Measurements from ENCODE around the gene PDE6A. TPM values are rescaled to one million over a fixed set of nuclear protein-coding genes. Genes with fewer than 3 reads are reported as not detected.

PDE6A gene
- total RNA-seq, 1 donor from 2014 or later, result not detected

DNA sequence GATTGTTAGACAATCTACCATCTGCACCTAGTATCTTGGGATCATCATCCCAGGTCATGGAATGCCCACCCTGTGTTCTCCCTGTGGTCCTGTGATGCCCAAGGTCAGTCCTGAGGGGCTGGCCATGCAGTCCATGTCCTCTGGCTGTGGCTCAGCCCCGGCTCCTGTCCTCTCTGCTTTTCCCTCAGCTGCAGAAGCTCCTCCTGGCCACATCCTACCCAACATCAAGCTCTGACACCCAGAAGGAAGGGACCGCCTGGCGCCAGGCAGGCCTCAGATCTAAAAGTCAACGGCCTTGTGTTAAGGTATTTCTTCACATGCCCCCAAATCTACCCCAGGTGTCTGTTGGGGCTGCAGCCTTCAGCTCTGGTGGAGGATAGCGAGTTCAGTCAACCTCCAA, 114.0 kb downstream of the PDE6A start:
- Mint-ChIP-seq H3K9me3 (no peaks in the 10 kb centered on the region), H3K27me3 (no peaks in the 10 kb centered on the region), H3K4me3 (no peak overlapping the region), H3K36me3 (ENCODE audit: low read depth) (peaks cover 31% of the 10 kb centered on the region), H3K4me1 (peaks cover 9% of the 10 kb centered on the region), H3K27ac (no peak overlapping the region)
- DNase-seq (no peak), ATAC-seq (ENCODE audit: low read depth) (no peak)
- intact Hi-C loops (cut with micrococcal nuclease), result loop anchor here (5.0 to 10.0 kb wide), 3 partner anchors 304 to 797 kb away; partner anchors contain the start of gene TCOF1
- CTCF ChIA-PET, result interaction anchor here (0.6 to 9.9 kb wide), 11 partner anchors 10 to 488 kb away, joined by 3 to 162 read pairs (median 5); no protein-coding TSS in a partner anchor
- POLR2A ChIA-PET, result interaction anchor here (0.7 to 1.3 kb wide), 2 partner anchors 130 to 215 kb away, joined by 3 to 7 read pairs; partner anchors contain the start of gene SLC26A2
- TF ChIP-seq, protein P1, sequence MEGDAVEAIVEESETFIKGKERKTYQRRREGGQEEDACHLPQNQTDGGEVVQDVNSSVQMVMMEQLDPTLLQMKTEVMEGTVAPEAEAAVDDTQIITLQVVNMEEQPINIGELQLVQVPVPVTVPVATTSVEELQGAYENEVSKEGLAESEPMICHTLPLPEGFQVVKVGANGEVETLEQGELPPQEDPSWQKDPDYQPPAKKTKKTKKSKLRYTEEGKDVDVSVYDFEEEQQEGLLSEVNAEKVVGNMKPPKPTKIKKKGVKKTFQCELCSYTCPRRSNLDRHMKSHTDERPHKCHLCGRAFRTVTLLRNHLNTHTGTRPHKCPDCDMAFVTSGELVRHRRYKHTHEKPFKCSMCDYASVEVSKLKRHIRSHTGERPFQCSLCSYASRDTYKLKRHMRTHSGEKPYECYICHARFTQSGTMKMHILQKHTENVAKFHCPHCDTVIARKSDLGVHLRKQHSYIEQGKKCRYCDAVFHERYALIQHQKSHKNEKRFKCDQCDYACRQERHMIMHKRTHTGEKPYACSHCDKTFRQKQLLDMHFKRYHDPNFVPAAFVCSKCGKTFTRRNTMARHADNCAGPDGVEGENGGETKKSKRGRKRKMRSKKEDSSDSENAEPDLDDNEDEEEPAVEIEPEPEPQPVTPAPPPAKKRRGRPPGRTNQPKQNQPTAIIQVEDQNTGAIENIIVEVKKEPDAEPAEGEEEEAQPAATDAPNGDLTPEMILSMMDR (IDR thresholded peaks at IDR 0.05), result no peak

DNA sequence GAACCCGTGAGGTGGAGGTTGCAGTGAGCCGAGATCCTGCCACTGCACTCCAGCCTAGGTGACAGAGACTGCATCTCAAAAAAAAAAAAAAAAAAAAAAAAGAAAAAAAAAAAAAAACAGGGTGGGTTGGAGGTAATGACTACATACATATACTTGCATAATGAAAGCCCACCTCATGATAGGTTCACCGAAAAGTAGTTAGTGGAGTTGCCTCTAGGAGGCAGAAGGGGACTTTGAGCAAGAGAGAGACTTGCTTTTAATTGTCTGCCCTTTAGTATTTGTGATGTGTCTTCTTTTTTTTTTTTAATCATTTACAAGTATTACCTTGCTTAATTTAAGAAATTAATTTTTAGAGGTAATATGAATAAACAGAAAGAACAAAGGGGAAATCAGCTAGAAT, 114.6 kb downstream of the PDE6A start:
- CTCF ChIA-PET, result interaction anchor here (0.7 to 9.9 kb wide), 11 partner anchors 22 to 388 kb away, joined by 3 to 162 read pairs (median 5); no protein-coding TSS in a partner anchor
- no peaks in the 10 kb centered on the region for H3K9me3 Mint-ChIP-seq
- TF ChIP-seq, protein P1 (IDR thresholded peaks at IDR 0.05), result no peak
- no peak overlapping the region for H3K27ac Mint-ChIP-seq
- H3K4me3 Mint-ChIP-seq, result no peak overlapping the region
- no peak for DNase-seq
- intact Hi-C loops (cut with micrococcal nuclease), result loop anchor here (2.0 to 10.0 kb wide), 5 partner anchors 53 to 797 kb away; partner anchors contain the start of genes PPARGC1B and TCOF1
- H3K36me3 Mint-ChIP-seq (ENCODE audit: low read depth), result peaks cover 27% of the 10 kb centered on the region
- ATAC-seq (ENCODE audit: low read depth), result no peak
- POLR2A ChIA-PET, result interaction anchor here (0.7 to 0.9 kb wide), 3 partner anchors 152 to 215 kb away, joined by 3 to 5 read pairs (median 4); no protein-coding TSS in a partner anchor
- H3K4me1 Mint-ChIP-seq, result peaks cover 9% of the 10 kb centered on the region
- no peaks in the 10 kb centered on the region for H3K27me3 Mint-ChIP-seq

DNA sequence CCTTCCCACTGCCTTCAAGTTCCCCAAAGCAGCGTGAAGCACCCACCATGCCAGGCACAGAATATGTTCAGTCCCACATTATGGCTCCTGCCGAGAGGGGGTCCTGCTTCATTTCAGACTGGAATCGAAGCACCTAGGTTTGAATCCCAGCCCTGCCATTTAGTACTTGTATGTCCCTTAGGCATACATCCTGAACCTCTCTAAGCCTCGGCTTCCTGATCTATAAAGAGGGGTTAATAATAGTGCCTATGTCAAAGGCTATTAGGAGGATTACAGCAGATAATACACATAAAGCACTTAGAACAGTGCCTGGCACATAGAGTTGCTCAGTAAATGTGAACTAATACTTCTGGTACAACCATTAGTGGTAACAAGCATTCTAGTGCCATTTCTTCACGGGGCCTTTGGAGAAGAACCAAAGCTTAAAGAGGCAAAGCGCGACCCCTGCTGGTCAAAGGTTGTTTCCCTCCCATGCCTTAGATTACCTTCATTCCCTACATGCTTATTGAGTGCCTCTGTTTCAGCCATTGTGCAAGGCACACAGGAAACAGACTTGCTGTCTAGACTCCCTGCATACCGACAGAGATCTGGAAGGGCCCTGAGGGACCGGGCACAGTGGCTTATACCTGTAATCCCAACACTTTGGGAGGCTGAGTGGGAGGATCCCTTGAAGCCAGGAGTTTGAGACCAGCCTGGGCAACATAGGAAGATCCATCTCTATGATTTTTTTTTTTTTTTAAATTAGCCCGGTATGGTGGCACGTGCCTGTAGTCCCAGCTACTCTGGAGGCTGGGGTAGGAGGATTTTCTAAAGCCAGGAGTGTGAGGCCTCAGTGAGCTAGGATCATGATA, 116.2 kb downstream of the PDE6A start:
- intact Hi-C loops (cut with micrococcal nuclease), result loop anchor here (1.0 to 5.0 kb wide), 6 partner anchors 51 to 192 kb away; partner anchors contain the start of gene PPARGC1B
- ChIA-PET POLR2A (no interaction called here), CTCF (interaction anchor here (0.8 to 9.9 kb wide), 15 partner anchors 8 to 200 kb away, joined by 3 to 162 read pairs (median 4); no protein-coding TSS in a partner anchor)
- Mint-ChIP-seq H3K4me1 (peaks cover 9% of the 10 kb centered on the region), H3K27me3 (no peaks in the 10 kb centered on the region), H3K9me3 (no peaks in the 10 kb centered on the region), H3K36me3 (ENCODE audit: low read depth) (peaks cover 21% of the 10 kb centered on the region), H3K27ac (no peak overlapping the region), H3K4me3 (no peak overlapping the region)
- TF ChIP-seq, protein P1 (IDR thresholded peaks at IDR 0.05), result no peak
- ATAC-seq (ENCODE audit: low read depth) (peak; percentile 47), DNase-seq (peak; percentile 70)

GRCh38 chr5:149827546-149827945, 117.0 kb downstream of the PDE6A start:
- POLR2A ChIA-PET, result no interaction called here
- peaks cover 17% of the 10 kb centered on the region for H3K36me3 Mint-ChIP-seq (ENCODE audit: low read depth)
- DNase-seq (no peak), ATAC-seq (ENCODE audit: low read depth) (no peak)
- TF ChIP-seq, protein P1 (IDR thresholded peaks at IDR 0.05), result no peak
- no peaks in the 10 kb centered on the region for H3K9me3 Mint-ChIP-seq
- H3K27me3 Mint-ChIP-seq, result no peaks in the 10 kb centered on the region
- H3K4me1 Mint-ChIP-seq, result peaks cover 9% of the 10 kb centered on the region
- no peak overlapping the region for H3K27ac Mint-ChIP-seq
- CTCF ChIA-PET, result interaction anchor here (1.0 to 9.9 kb wide), 11 partner anchors 11 to 199 kb away, joined by 3 to 162 read pairs (median 4); no protein-coding TSS in a partner anchor
- H3K4me3 Mint-ChIP-seq, result no peak overlapping the region
- intact Hi-C loops (cut with micrococcal nuclease), result loop anchor here (5.0 kb wide), 1 partner anchor 50 kb away; no protein-coding TSS in a partner anchor

DNA sequence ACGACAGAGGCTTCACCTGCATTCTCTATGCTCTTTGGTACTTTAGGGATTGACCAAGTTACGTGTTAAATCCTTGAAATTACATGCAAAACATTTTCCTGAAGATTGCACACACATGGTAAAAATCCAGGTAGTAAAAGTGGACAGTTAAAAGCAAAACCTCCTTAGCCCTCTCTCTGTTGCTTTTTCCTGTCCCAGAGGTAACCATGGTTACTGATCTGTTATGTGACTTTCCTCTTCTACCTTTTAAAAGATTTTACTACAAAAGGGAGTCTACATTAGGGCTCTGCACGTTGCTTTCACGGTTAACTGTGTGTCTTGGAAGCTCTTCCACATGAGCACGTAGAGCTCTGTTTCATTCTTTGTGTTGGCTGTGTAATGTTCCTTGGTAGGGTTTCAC, 117.5 kb downstream of the PDE6A start:
- TF ChIP-seq, protein P1 (IDR thresholded peaks at IDR 0.05), result no peak
- DNase-seq, result no peak
- Mint-ChIP-seq H3K9me3 (no peaks in the 10 kb centered on the region), H3K27ac (no peak overlapping the region), H3K36me3 (ENCODE audit: low read depth) (peaks cover 15% of the 10 kb centered on the region), H3K4me3 (no peak overlapping the region), H3K27me3 (no peaks in the 10 kb centered on the region), H3K4me1 (peaks cover 9% of the 10 kb centered on the region)
- intact Hi-C loops (cut with micrococcal nuclease), result loop anchor here (5.0 kb wide), 1 partner anchor 50 kb away; no protein-coding TSS in a partner anchor
- POLR2A ChIA-PET, result no interaction called here
- CTCF ChIA-PET, result interaction anchor here (1.0 to 9.9 kb wide), 9 partner anchors 12 to 199 kb away, joined by 3 to 162 read pairs (median 8); no protein-coding TSS in a partner anchor
- no peak for ATAC-seq (ENCODE audit: low read depth)
